Gastroesophageal sphincter (tissue), 3 donors: ENCODE data around the gene SOAT1.

Source experiments
- POLR2A ChIP-seq, 2 donors: fragments of 450-650 bp; IDR thresholded peaks; one replicate each; pipeline ENCODE4 v1.6.1; 2017; ENCODE audit warnings: antibody characterized with exemption in 2 of 2, mild to moderate bottlenecking in 2 of 2, moderate library complexity in 1 of 2
- POLR2AphosphoS5 ChIP-seq: sonication (generic); formaldehyde crosslinking; IDR thresholded peaks from one replicate; pipeline ENCODE4 v1.6.1; 2017; ENCODE audit warnings: antibody characterized with exemption
- TF ChIP-seq, protein P1 (sequence below), 4 experiments: fragments of 200-600 bp in 2 of 4; fragments of 450-650 bp in 2 of 4; sonication (generic) in 1 of 4; IDR thresholded peaks; one replicate each; pipeline ENCODE4 v1.5.1; 2017 to 2019; ENCODE audit warnings: antibody characterized with exemption in 4 of 4, mild to moderate bottlenecking in 2 of 4, moderate library complexity in 2 of 4

DNA sequence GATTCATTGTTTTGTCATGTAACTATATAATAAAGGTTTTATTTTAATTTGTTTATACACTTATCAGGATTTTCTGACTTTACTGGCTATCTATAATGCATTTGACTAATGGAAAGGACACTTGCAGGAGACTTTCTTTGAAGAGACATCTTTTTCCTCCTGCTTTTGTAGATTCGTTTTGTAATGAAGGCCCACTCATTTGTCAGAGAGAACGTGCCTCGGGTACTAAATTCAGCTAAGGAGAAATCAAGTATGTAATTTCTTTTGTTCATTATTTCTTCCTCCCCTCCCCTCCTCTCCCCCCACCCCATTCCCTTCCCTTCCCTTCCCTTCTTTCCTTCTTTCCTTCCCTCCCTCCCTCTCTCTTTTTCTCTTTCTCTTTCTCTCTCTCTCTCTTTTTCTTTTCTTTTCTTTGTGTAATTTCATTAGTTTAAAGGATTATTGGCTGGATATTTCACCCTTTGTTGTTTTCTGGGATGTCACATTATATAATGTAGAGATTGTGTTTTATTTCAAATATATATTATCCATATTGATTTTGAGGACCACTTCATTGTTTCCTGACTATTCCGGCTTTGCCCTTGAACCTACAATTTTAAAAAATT lies 48.4 kb downstream of the SOAT1 start:
- TF ChIP-seq, protein P1, sequence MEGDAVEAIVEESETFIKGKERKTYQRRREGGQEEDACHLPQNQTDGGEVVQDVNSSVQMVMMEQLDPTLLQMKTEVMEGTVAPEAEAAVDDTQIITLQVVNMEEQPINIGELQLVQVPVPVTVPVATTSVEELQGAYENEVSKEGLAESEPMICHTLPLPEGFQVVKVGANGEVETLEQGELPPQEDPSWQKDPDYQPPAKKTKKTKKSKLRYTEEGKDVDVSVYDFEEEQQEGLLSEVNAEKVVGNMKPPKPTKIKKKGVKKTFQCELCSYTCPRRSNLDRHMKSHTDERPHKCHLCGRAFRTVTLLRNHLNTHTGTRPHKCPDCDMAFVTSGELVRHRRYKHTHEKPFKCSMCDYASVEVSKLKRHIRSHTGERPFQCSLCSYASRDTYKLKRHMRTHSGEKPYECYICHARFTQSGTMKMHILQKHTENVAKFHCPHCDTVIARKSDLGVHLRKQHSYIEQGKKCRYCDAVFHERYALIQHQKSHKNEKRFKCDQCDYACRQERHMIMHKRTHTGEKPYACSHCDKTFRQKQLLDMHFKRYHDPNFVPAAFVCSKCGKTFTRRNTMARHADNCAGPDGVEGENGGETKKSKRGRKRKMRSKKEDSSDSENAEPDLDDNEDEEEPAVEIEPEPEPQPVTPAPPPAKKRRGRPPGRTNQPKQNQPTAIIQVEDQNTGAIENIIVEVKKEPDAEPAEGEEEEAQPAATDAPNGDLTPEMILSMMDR (IDR thresholded peaks at IDR 0.05): no peak
- TF ChIP-seq POLR2A (IDR thresholded peaks at IDR 0.05): no peak
- TF ChIP-seq POLR2AphosphoS5: no peak
